HG03095 (cell line): Measurements from ENCODE around the gene YWHAG.
"Not testable (repeated sequence)": the region's sequence is repeated elsewhere in the genome, so short reads cannot be mapped to it uniquely, and the experiment has no call there.

Experiments used
- ATAC-seq: cut with Tn5 transposase; IDR thresholded peaks from one replicate; pipeline ENCODE4 v1.9.1; 2021; ENCODE audit warnings: moderate library complexity; ENCODE audit not compliant: unreplicated experiment

The YWHAG gene

DNA sequence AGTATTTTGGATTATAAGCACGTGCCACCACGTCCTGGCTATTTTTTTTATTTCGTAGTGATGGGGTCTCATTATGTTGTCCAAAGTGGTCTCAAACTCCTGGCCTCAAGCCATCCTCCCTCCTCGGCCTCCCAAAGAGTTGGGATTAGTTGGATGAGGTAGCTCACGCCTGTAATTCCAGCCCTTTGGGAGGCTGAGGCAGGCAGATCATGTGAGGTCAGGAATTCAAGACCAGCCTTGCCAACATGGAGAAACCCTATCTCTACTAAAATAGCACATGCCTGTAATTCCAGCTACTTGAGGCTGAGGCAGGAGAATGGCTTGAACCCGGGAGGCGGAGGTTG, 21.8 kb upstream of the YWHAG start:
- ATAC-seq = no peak

GRCh38 chr7:76377186-76377918, 18.6 kb upstream of the YWHAG start:
- ATAC-seq = no peak

DNA sequence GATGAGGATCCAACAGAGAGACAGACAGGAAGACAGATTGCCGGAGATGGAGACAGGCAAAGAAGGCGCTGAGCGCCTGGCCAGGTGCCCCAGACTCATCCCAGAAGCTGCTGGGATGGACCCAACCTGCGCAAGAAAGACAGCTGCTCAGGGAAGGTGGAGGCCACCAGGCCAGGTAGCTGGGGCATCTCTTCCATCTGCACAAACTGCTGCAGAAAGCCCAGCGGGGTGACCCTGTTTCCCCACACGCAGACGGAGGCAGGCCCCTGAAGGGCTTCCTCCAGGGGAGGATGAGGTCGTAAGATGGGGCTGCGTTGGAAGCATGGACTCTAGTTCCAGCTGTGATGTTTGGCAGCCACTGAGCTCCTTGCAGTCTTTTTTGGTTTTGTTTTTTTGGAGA, 16.5 kb upstream of the YWHAG start:
- no peak for ATAC-seq

- ATAC-seq = no peak
These were observed 14.4 kb upstream of the YWHAG start for GRCh38 chr7:76372984-76373833.

GRCh38 chr7:76371396-76371795, 12.6 kb upstream of the YWHAG start:
- no peak for ATAC-seq

- no peak for ATAC-seq
These were observed 10.2 kb upstream of the YWHAG start for GRCh38 chr7:76369018-76369417.

DNA sequence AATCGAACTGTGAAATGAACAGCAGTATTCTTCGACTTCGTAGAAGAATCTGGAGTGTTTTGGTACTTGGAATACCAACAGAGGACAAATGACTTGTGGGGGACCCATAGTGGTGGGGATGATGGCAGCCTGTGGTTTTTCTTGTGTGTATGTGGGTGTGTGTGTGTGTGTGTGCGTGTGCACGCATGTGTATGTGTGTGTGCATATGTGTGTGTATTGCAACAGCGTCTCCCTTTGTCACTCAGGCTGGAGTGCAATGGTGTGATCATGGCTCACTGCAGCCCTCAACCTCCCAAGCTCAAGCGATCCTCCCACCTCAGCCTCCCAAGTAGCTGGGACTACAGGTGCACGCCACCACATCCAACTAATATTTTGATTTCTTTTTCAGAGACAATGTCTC, 9.4 kb upstream of the YWHAG start:
- ATAC-seq = no peak

- no peak for ATAC-seq
These were observed 5.4 kb upstream of the YWHAG start for GRCh38 chr7:76364198-76364584.

DNA sequence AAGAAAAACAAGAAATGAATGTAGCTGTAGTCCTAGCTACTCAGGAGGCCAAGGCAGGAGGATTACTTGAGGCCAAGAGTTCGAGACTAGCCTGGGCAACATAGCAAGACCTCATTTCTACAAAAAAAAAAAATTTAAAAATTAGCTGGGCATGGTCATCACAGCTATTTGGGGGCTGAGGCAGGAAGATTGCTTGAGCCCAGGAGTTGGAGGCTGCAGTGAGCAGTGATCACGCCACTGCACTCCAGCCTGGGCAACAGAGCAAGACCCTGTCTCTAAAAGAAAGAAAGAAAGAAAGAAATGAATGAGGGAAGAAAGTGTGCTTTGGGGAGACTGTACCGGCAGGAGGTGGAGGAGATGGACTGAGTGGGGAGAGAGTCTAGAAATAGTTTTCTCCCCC, 5.0 kb upstream of the YWHAG start:
- ATAC-seq = not testable (repeated sequence)

- no peak for ATAC-seq
These were observed 1.3 kb upstream of the YWHAG start for GRCh38 chr7:76359978-76360638.

- peak; percentile 89 for ATAC-seq
These were observed 553 bp upstream of the YWHAG start for GRCh38 chr7:76359111-76359977.

DNA sequence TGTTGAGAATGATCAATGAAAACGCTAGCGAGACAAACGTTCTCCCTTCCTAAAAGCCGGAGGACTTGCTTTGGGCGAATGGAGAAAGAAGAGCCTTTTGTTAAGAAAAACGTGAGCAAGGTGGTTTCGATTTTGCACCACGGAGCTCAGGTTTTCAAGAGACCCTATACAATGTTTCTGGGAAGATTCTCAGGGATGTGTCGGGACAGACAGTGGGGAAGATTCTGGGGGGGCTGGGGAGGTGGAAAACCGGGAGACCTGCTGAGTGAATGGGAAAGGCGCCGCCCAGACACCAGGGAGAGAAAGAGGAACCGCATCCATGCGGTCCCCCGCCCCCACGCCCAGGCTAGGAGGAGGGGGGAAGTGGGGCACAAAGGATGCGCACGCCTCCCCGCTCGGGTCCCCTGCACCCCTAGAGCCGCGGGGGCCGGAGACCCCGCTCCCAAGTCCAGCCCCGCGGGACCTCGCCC, 745 bp downstream of the YWHAG start:
- ATAC-seq = peak; percentile 29

DNA sequence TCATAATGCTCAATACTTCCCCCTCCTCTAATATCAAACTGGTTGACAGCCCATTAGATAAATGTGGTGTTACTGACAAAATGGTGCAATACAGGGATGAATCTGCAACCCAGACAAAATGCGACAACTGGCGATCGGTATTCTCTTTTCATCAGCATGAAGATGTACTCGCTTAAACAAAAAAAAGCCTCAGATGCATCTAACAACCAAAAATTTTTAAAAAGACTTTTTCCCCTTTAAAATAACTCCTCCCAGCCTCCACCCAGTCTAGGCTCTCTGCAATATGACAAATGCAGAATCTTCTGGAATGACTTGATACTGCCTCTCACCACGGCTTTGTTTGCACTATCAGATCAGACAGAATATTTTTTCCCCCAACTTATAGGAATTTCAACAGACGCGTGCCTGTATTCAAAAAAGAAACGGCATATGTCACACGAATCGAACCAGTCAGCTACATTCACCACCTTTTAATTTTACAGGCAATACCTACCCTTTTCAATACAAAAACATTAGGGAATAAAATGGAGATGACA, 1.2 kb downstream of the YWHAG start:
- no peak for ATAC-seq

DNA sequence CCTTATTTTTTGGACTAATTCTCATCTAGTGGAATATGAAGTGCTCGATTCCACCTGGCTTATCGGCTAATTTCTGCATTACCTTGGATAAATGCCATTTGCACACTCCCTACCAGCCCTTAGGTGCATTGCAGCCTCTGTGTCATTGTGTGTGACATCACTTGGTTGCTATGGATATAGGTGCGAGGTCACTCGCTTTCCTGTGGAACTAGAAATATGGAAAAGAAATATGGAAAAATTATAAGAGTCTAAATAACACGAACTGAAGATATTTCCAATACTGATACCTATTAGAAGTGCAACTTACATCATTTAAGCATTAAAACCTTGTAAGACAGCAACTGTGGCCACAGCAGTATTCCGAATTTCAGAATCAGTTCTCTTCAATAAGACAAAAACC, 2.0 kb downstream of the YWHAG start:
- no peak for ATAC-seq

- no peak for ATAC-seq
These were observed 2.7 kb downstream of the YWHAG start for GRCh38 chr7:76356115-76356514.

GRCh38 chr7:76354981-76355730, 3.6 kb downstream of the YWHAG start:
- ATAC-seq = no peak

DNA sequence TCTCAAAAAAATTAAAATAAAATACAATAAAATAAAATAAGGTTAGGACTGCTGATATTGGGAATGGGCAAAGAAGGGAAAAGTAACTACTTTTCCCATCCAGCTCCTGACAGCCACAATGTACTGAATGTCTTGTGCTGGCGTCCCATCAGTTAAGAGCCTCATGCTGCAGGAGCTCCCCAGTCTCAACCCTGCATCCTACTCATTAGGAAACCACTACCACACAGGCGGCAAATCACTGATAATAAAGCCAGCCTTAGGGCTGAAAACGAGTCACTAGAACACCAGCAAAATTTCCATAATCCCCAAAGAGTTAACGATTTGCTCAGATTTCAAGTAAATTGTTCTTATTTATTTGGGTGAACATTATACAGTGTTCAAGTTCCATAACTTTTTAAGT, 4.3 kb downstream of the YWHAG start:
- no peak for ATAC-seq

GRCh38 chr7:76353744-76354143, 5.0 kb downstream of the YWHAG start:
- ATAC-seq = no peak

DNA sequence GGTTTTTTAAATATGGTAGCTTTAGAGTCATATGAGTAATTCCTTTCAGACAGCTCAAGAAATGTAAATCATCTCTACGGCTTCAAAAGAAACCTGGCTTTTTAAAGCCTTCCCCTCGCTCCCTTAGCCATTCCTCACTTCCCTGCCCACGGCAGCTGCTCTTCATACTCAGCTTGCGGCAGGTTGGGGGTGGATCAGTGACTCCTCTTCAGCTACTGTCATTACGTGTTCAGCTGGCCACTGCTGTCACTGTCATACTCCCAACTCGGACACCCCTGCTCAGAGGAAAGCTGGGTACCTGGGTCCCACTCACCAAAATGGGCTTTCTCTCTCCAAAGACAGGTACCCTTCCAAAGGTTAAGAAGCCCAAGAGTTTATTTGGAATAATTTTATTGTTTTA, 6.6 kb downstream of the YWHAG start:
- no peak for ATAC-seq

DNA sequence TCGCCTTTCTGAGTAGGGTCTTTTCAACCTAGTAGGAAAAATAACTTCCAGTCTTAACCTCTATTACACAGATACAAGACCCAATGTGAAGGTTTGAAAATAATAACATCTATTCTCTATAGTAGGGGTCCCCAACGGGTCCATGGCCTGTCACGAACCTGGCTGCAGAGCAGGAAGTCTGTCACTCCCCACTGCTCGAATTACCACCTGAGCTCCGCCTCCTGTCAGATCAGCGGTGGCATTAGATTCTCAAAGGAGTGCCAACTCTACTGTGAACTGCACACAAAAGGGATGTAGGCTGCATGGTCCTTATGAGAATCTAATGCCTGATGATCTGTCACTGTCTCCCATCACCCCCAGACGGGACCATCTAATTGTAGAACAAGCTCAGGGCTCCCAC, 7.4 kb downstream of the YWHAG start:
- ATAC-seq = no peak
